GM20431 (cell line): ENCODE measurements around the gene INHBB.

ENCODE experiments used
- in situ Hi-C: fragments of 300-500 bp; cut with MseI, MboI; formaldehyde crosslinking; loops from one replicate; pipeline ENCODE4 v1.15.0; 2020; ENCODE audit warnings: low sequenced_read_pairs; ENCODE audit not compliant: unreplicated experiment

Gene INHBB

DNA sequence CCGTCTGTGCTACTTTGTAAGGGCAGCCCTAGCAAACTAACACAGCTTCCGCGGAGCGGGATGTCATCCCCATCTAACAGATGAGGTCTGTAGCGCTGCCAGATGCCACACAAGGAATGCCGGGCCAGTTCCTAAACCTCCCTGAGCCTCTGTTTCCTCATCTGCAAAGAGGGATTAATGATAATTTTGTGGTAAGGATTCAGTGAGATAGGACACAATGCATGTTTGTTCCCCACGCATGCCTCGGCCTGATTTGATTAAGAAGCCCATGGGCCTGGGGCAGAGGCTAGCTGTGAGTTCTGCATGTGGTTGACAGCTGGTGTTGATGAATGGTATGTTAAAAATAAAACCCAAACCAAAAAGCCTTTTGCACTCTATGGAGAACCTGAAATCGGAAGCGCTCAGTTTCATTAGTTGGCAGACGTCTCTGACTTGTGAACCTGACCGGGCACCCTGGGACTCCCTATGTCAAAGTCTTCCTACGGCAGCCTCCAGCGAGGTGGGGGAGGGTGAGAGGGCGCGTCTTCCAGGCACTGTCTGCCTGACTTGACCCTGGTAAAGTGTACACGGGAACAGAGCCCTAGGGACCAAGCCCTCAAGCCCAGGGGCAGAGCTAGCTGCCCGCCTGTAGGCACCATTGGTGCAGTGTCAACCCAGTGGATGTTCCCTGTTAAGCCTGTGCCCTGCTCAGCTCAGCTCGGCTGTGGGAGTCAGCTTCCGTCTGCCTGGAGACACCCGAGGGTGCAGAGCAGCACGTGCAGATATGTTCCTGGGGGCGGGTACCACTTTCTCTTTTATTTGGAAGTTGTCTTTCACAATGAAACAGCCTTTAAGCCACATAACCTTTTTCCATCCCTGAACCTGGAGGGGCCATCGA, 14.8 kb upstream of the INHBB start:
- in situ Hi-C loops = loop anchor here (25.0 kb wide), 1 partner anchor 331 kb away; no protein-coding TSS in a partner anchor

DNA sequence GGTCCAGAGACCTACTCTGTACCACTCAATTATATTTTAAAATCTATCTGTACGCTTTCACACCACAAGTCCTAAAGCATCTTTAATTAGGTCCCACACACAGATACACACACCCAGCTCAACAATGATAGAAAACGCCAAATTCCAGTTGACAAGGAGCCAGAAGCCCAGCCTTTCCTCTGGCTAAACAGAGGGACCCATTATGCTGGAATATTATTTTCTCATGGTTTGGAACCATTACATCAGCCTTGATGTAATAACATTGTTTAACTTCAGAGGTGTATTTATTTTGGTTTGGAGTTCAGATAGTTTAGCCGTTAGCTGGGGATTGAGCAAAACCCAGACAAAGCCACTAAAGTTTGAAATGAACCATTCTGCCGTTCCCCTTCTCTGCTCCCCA, 14.0 kb upstream of the INHBB start:
- in situ Hi-C loops = loop anchor here (25.0 kb wide), 1 partner anchor 330 kb away; no protein-coding TSS in a partner anchor

DNA sequence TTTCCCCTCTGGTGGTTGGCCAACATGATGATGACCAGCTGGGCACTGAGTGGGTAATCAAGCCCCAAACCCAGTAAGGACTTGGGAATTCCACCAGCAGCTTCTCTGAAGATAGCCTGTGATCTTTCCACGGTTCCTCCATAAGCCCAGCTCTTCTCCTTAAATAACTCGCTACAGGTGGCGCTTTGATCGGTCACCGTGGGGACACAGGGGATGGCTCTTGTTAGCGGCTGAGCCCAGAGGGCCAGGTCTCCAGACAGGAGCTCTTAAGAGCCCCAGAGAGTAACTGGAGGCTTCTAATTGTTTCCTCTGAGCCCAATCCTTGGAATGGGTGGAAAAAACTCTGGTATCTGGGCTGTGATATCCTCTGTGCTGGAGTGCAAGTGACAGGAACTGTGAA, 13.6 kb upstream of the INHBB start:
- in situ Hi-C loops = loop anchor here (25.0 kb wide), 1 partner anchor 330 kb away; no protein-coding TSS in a partner anchor

DNA sequence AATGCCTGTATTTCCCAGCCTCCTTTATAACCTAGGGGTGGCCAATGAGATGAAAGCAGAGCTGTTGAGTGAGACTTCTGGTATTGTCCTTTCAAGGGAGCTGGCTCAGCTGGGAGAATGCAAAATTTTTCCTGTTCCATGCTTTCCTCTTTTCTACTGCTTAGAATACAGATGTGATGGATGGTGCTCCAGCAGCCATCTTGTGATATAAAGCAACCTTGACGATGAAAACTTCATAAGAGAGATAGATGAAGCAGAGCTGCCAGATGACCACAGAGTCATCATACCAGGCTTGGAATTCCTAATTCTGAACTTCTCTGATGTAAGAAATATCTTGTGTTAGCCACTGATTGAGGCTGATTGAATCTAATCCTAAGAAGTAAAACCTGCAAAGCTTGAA, 11.9 kb upstream of the INHBB start:
- in situ Hi-C loops = loop anchor here (25.0 kb wide), 1 partner anchor 328 kb away; no protein-coding TSS in a partner anchor

DNA sequence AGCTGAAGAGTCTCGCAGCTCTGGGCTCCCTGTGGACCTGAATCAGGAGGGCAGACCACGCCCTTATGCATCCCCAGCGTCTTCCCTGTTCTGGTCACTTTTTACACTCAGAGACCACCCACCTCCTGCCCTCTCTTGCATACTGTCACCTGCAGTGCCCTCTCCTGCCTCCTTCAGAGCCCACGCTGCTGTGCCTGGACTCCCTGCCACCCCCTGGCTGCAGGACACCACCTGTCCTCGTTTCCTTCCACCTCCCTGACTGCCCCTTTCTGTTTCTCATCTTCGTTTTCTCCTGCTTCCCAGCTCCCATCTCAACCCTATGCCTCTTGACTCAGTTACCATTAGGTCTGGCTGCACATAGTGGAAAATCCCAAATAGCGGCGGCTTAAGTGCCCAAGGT, 9.2 kb upstream of the INHBB start:
- in situ Hi-C loops = loop anchor here (25.0 kb wide), 1 partner anchor 326 kb away; no protein-coding TSS in a partner anchor

DNA sequence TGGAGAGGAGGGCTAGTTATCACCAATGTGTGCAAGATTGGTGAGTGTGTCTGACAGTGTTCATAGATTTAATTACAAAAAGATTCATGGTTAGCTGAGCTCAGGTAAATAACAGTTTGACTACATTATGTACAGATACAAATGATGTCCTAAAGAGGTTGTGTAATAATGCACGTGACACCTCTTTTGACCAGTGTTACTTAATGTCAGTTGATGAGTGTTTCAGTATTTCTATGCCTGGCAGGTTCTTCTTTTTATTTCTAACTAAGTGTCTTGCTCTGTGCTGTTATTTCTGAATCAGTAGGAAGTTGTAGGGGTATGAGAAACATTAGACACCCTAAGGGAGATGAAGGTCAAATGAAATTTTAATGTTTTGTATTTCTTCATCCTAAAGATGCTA, 7.9 kb upstream of the INHBB start:
- in situ Hi-C loops = loop anchor here (25.0 kb wide), 1 partner anchor 324 kb away; no protein-coding TSS in a partner anchor

DNA sequence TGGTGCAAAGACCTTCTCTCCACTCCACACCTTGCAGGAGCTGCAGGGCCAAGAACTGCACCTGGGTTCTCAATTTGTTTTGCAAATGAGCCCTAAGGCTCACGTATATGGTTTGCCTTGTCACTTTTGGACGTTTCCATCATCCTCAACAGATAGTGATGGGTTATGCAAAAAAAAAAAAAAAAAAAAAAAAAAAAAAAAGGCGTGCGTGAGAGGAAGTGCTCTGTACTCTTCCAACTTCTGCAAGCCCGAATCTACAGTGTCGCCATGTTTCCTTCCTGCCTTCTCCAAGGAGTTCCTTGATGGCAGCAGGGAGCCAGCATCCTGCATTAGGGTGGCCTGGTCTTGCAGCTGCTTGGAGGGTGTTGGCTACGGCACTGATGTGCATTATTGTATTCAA, 4.0 kb upstream of the INHBB start:
- in situ Hi-C loops = loop anchor here (25.0 kb wide), 1 partner anchor 320 kb away; no protein-coding TSS in a partner anchor

DNA sequence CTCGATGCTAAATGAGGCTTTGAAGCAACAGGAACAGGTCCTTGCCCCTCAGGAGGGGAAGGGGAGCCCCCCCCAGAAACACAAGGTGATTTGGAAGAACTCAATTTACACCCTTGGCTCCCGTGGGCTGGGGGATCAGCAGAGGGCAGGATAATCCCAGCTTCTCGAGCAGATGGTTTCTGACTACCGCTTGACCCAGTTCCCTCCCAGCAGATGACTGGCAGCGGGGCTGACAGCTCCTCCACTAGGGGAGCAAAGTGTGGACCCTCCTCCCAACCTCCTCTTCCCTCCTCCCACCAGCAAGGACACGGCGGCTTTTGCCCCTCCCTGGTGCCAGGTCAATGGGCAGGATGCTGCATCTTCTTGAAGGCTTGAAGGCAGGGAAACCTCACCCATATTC, 3.5 kb upstream of the INHBB start:
- in situ Hi-C loops = loop anchor here (25.0 kb wide), 1 partner anchor 320 kb away; no protein-coding TSS in a partner anchor

DNA sequence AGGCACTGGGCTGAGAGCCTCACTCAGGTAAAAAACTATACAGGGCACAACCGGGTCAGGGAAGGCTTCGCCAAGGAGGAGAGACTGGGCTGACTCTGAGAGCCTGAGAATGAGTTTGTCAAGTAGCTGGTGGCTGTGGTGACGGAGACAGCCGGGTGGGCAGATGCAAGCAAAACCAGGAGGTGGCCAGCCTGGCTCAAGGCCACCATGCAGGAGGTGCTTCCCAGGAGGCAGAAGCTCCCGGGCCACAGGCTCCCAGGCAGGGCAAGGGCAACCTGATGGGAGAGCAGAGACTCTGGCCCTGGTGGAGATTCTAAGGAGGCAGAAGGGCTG, 2.9 kb upstream of the INHBB start:
- in situ Hi-C loops = loop anchor here (25.0 kb wide), 1 partner anchor 319 kb away; no protein-coding TSS in a partner anchor

DNA sequence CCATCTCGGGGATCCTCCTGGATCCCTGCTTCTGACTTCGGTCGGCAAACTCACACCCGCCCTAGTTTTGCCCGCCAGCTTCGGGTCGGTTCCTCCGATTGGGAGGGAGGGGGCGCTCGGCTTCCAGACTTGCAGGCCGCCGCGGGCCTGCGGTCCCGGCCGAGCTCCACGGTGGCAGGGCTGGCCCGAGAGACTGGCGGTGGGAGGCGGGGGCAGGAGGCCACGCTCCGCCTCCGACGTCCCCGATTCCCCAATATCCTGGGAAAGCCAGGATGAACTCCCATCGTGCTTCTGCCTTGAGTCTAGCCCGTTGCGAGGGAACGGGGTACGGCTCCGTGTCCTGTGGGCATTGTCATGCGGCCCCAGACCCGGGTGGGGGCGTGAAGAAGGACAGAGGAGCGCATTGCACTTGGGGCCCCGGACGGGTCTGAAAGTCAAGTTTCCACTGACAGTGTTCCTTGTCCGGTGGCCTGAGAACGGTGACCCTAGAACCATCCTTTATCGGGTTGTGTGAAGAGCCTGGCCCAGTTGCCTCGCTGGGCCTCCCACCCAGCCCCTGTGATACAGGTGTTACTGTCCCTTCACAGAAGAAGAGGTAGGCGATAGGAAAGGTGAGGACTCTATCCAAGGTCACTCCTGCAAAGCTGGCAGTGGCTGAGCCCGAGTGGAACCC, 2.4 kb upstream of the INHBB start:
- in situ Hi-C loops = loop anchor here (25.0 kb wide), 1 partner anchor 319 kb away; no protein-coding TSS in a partner anchor

DNA sequence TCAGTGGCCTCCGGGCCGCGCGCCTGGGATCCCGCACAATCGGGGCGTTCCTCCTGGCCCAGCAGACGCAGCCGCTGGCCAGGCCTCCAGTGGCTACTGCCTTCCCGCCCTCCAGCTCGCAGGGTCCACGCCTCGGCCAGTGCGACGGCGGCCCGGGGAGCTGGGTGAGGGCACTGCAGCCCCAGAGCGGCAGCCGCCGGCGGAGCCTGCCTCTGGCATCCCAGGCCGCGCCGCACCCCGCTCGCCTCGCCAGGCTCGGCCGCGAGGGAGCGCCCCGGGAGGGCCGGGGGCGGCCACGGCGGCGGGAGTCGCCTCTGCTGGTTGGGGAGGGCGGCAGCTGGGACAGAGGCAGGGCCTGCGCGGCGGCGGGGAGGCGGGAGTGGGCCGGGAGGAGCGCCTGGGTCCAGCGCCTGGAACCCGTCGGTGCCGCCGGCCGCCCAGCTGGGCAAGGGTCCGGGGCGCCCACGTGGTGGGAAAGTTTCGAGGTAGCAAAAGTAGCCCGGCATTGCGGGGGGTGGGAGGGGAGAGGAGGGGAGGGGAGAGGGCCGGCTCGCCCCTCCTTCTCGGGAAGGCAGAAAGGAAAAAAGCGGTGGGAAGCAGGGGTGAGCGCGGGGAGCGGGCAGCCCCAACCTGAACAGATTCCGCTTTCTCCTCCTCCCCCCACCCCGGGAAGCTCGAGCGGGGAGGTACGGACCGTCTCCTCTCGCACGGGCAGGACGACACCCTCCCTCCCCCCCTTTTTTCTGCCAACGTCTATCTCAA, 1.5 kb upstream of the INHBB start:
- in situ Hi-C loops = loop anchor here (25.0 kb wide), 1 partner anchor 318 kb away; no protein-coding TSS in a partner anchor

DNA sequence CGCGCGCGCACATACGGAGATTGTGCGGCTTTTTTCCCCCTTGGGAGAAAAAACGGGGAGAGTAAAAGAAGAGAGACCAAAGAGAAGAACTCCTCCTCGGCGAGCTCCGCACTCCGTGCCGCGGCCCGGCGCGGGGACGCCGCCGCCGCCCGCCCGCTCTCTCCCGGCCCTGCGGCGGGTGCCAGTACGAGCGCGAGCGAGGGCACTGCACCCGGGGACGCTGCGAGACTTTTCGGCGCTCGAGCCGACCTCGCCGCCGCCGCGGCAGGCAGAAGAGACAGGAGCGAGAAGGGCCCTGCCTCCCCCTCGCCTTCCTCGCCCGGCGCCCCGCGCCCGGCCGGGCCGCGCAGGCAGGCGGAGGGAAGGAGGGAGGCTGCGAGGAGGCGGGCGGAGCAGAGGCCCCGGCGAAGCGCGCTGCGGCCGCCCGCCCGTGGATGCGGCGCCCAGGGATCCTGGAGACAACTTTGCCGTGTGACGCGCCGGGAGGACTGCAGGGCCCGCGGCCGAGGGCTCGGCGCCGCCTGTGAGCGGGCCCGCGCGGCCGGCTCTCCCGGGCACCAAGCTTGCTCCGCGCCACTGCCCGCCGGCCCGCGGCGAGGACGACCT, 857 bp upstream of the INHBB start:
- in situ Hi-C loops = loop anchor here (25.0 kb wide), 1 partner anchor 317 kb away; no protein-coding TSS in a partner anchor

DNA sequence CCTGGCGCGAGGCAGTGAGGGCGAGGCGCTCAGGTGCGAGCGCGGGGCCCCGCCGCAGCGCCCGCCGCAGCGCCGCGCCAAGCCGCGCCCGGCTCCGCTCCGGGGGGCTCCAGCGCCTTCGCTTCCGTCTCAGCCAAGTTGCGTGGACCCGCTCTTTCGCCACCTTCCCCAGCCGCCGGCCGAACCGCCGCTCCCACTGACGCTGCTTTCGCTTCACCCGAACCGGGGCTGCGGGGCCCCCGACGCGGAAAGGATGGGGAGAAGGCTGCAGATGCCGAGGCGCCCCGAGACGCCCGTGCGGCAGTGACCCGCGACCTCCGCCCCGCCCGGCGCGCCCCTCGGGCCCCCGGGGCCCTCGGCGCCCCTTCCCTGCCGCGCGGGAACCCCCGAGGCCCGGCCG, 328 bp upstream of the INHBB start:
- in situ Hi-C loops = loop anchor here (25.0 kb wide), 1 partner anchor 317 kb away; no protein-coding TSS in a partner anchor

DNA sequence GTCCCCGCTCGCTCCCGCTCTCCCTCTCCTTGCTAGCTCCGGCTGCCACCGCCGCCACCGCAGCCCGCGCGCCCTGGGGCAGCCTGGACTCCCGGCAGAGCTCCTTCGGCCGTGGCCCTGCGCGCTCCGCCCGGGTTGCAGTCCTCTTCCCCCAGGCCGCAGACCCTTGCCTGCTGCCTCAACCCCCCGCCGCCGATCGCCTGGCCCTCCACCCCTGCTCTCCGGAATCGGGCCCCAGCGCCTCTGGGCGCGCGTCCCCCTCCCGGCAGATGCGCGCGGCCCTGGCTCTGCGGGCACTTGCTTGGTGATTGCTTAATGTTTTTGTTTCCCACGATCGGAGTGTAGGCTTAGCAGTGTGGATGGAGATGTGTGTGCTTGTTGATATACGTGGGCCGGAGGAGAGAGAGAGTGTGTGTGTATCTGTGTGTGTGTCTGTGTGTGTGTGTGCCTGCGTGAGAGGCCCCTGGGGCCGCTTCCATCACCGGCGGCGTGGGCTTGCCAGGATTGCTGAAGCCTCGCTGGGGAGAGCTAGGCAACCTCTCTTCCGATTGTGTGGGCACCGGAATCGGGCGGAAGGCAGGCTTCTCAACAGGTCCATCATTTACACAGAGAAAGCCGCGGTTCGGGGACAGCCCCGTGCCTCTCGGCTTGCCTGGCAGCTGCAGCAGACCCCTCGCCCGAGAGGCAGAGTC, 877 bp downstream of the INHBB start:
- in situ Hi-C loops = loop anchor here (25.0 kb wide), 1 partner anchor 315 kb away; no protein-coding TSS in a partner anchor

DNA sequence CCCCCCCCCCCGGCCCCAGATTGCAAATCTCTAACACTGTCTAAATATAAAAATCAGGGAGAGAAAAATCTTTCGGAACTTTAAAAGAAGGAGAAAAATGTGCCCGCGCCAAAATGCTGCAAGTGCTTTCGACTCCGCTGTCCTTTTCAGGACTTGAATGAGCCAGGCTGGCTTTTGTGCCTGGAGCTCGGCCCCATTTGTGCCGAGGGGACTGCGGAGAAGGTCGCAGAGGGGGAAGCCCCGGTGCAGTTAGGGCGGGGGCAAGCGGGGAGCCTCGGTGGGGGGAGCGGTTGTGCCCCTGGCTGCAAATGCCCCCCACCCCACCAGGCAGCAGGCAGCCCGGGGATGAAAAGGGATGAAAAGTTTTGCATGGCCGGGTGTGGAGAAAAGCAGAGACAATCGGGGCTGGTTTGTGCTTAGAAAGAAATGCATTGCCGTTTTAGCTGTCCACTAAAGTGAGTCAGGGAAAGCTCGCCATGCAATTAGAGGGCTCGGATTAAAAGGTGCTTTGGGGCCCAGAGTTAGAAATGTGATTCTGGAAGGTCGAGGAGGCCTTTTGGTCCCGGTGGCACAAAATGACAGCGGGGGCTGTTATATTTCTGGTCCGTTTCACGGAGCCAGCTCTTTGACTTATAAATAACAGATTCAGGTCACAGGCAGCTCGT, 1.6 kb downstream of the INHBB start:
- in situ Hi-C loops = loop anchor here (25.0 kb wide), 1 partner anchor 315 kb away; no protein-coding TSS in a partner anchor

DNA sequence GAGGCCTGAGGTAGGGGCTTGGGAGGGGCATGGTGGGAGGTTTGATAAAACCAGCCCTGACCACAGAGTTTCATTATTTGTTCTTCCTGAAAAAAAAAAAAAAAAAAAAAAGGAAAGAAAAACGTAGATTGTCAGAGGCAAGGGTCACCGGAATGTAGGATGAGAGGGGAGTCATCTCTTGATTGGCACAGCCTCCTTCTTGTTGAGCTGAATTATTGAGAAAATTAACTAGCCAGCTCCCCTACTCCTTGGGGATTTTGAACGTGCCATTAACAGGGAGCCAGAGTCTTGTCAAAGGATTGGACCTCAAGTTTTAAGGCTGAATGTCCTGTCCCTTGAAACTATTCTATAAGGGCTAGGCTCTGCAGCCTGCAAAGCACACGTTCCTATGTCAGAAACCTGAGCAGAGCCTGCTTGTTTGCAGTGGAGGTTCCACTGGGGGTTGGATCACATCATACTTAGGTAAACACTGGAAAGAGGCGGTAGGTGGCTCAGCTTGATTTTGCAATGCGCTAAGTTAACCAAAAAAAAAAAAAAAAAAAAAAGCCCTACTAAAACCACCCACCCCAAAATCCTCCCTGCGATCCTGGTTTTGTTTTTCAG, 2.3 kb downstream of the INHBB start:
- in situ Hi-C loops = loop anchor here (25.0 kb wide), 1 partner anchor 314 kb away; no protein-coding TSS in a partner anchor

DNA sequence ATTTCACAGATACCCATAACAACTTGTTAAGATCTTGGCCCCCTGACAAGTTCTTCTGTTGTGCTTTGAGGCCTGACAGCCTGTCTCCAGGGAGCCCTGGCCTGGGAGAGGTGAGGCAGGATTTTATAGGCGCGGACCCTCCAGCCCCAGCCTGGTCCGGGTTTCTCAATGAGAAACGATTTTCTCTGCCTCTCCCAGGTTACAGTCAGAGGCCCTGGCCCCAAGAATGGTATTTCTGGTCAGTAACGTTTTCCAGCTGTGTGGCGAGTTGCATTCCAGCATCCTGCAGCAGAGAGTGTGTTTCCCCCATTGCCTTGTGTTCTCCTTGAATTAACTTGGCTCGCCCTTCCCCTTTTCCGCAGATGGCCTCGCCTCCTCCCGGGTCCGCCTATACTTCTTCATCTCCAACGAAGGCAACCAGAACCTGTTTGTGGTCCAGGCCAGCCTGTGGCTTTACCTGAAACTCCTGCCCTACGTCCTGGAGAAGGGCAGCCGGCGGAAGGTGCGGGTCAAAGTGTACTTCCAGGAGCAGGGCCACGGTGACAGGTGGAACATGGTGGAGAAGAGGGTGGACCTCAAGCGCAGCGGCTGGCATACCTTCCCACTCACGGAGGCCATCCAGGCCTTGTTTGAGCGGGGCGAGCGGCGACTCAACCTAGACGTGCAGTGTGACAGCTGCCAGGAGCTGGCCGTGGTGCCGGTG, 3.0 kb downstream of the INHBB start:
- in situ Hi-C loops = loop anchor here (25.0 kb wide), 1 partner anchor 313 kb away; no protein-coding TSS in a partner anchor
